Stomach (tissue), 9 donors: ENCODE measurements around the gene HSF4. TPM values are rescaled to one million over a fixed set of nuclear protein-coding genes. Genes with fewer than 3 reads are reported as not detected.

Experiments
- DNase-seq, 2 donors: peaks; one replicate each; pipeline versions ENCODE4 v3.0.0 to v3.0.0-alpha.2; 2013 to 2019
- H3K27ac ChIP-seq, 5 donors: fragments of 200-600 bp in 4 of 5; sonication (generic) in 4 of 5; one replicate each; pipeline ENCODE4 v1.5.1; 2013 to 2019; ENCODE audit warnings: mild to moderate bottlenecking in 1 of 5, moderate library complexity in 1 of 5
- H3K27me3 ChIP-seq, 3 donors: fragments of 200-600 bp; sonication (generic); one replicate each; pipeline ENCODE4 v1.5.1; 2017 to 2019; ENCODE audit warnings: mixed run types in 1 of 3
- H3K36me3 ChIP-seq, 4 donors: fragments of 200-600 bp; sonication (generic); 1 replicate in 3 of 4; 2 replicates in 1 of 4; pipeline ENCODE4 v1.5.1; 2016 to 2019
- H3K4me1 ChIP-seq, 4 donors: fragments of 200-600 bp; sonication (generic); one replicate each; pipeline ENCODE4 v1.5.1; 2016 to 2019
- H3K4me3 ChIP-seq, 4 donors: fragments of 200-600 bp; sonication (generic) in 3 of 4; one replicate each; pipeline ENCODE4 v1.5.1; 2016 to 2019; ENCODE audit warnings: mild to moderate bottlenecking in 1 of 4
- H3K9me3 ChIP-seq, 4 donors: fragments of 200-600 bp; sonication (generic); one replicate each; pipeline ENCODE4 v1.5.1; 2016 to 2019
- EP300 ChIP-seq: sonication (generic); formaldehyde crosslinking; IDR thresholded peaks from one replicate; pipeline ENCODE4 v1.6.1; 2017; ENCODE audit warnings: antibody characterized with exemption
- POLR2A ChIP-seq, 4 donors: fragments of 450-650 bp; IDR thresholded peaks; one replicate each; pipeline ENCODE4 v1.6.1; 2016; ENCODE audit warnings: antibody characterized with exemption in 4 of 4, control low read depth in 2 of 4, mild to moderate bottlenecking in 1 of 4, moderate library complexity in 1 of 4
- POLR2AphosphoS5 ChIP-seq, 3 donors: sonication (generic); formaldehyde crosslinking; IDR thresholded peaks; one replicate each; pipeline ENCODE4 v1.6.1; 2016; ENCODE audit warnings: antibody characterized with exemption in 3 of 3
- WGBS, 5 donors: extraction: QIAGEN DNeasy Blood & Tissue Kit in 3 of 5; methylation state at CpG; one replicate each; pipeline versions ENCODE4 v1.1.5 to v1.1.7; 2013 to 2018; 5-methylcytosine and 5-hydroxymethylcytosine counted together
- intact Hi-C: fragments of 100-400 bp; cut with DNase I; formaldehyde crosslinking; loops from one replicate; pipeline ENCODE4 v1.15.1; 2023; ENCODE audit warnings: low total_unique reads
- polyA plus RNA-seq, 3 donors: library from polyadenylated mRNA; stranded (reverse); fragments of 200-250 nt; gene quantifications; one replicate each; pipeline ENCODE4 v1.2.3, GENCODE V29; 2013
- total RNA-seq, 5 donors: library from RNA; depleted of rRNA; stranded (reverse); fragments of >200 nt; gene quantifications; one replicate each; pipeline versions ENCODE4 v1.1.0 to v1.2.3, GENCODE V29; 2014 to 2016
- TF ChIP-seq, protein P1 (sequence below), 7 experiments: fragments of 450-650 bp in 4 of 7; fragments of 200-600 bp in 3 of 7; sonication (generic) in 3 of 7; IDR thresholded peaks; one replicate each; pipeline ENCODE4 v1.5.1; 2016 to 2019; ENCODE audit warnings: antibody characterized with exemption in 7 of 7, control low read depth in 2 of 7, mild to moderate bottlenecking in 1 of 7
- donor health status: healthy with polysubstance abuse.
- donor health status: Bipolar disorder and iron deficiency.
- donor health status: healthy.

The HSF4 gene
- total and polyA plus RNA-seq, 8 donors: 9.5 to 630 (median 32.2) TPM

DNA sequence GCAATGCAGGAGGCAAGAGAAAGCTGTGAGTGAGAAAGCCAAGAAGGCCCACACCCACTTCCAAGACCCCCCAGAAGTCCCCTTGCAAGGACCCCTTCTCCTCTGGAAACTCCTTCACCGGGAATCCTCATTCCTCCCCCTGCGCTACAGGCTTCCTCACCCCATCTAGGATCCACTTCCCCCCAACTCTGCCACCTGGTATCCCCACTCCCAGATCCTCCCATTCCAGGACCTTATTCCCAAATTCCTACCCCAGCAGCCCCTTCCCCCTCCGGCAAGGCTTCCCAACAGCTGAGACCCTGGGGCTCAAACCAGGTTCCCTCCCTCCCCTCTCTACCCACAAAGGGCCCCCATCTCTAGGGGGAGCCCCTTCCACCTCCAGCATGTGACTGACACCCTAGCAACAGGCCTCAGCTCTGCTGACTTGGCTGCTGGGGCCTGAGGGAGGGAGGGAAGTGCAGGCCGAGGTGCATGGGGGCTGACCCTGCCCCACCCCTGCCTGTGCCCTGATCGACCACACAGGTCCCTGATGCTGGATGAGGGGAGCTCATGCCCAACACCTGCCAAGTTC, 2.1 kb downstream of the HSF4 start:
- DNase-seq: no peak
- TF ChIP-seq POLR2AphosphoS5 (IDR thresholded peaks at IDR 0.05) (no peak), EP300 (no peak), POLR2A (IDR thresholded peaks at IDR 0.05) (no peak)
- TF ChIP-seq, protein P1, sequence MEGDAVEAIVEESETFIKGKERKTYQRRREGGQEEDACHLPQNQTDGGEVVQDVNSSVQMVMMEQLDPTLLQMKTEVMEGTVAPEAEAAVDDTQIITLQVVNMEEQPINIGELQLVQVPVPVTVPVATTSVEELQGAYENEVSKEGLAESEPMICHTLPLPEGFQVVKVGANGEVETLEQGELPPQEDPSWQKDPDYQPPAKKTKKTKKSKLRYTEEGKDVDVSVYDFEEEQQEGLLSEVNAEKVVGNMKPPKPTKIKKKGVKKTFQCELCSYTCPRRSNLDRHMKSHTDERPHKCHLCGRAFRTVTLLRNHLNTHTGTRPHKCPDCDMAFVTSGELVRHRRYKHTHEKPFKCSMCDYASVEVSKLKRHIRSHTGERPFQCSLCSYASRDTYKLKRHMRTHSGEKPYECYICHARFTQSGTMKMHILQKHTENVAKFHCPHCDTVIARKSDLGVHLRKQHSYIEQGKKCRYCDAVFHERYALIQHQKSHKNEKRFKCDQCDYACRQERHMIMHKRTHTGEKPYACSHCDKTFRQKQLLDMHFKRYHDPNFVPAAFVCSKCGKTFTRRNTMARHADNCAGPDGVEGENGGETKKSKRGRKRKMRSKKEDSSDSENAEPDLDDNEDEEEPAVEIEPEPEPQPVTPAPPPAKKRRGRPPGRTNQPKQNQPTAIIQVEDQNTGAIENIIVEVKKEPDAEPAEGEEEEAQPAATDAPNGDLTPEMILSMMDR (IDR thresholded peaks at IDR 0.05): no peak
- H3K4me1 ChIP-seq: peaks cover 52 to 79% (median 72%) of the 10 kb centered on the region in 4 donors
- no peak overlapping the region for H3K27ac ChIP-seq
- H3K36me3 ChIP-seq: no peaks in the 10 kb centered on the region
- no peak overlapping the region for H3K4me3 ChIP-seq
- intact Hi-C loops: no loop called here
- WGBS, 5 donors: 76 to 88% (median 82%) methylated on average over 5 of the region's 5 CpGs
- no peaks in the 10 kb centered on the region for H3K9me3 ChIP-seq
- H3K27me3 ChIP-seq: peaks cover 0 to 82% (median 25%) of the 10 kb centered on the region in 3 donors

DNA sequence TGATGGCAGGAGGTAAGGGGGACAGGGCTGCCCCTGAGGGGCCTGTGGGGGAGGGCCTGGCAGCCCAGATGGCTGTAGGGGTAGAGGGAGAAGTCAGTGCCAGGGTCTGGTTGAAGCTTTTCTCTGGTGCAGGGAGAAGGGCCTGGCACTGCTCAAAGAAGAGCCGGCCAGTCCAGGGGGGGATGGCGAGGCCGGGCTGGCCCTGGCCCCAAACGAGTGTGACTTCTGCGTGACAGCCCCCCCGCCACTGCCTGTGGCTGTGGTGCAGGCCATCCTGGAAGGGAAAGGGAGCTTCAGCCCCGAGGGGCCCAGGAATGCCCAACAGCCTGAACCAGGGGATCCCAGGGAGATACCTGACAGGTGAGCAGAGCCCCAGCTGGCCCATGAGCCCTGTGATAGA, 3.0 kb downstream of the HSF4 start:
- Histone ChIP-seq H3K27ac (peak overlapping the region in 1 of 5 donors; percentile 14), H3K4me1 (peaks cover 49 to 71% (median 63%) of the 10 kb centered on the region in 4 donors), H3K27me3 (peaks cover 0 to 72% (median 25%) of the 10 kb centered on the region in 3 donors), H3K36me3 (no peaks in the 10 kb centered on the region), H3K4me3 (no peak overlapping the region), H3K9me3 (no peaks in the 10 kb centered on the region)
- no peak for DNase-seq
- TF ChIP-seq POLR2AphosphoS5 (IDR thresholded peaks at IDR 0.05): no peak
- no peak for TF ChIP-seq POLR2A (IDR thresholded peaks at IDR 0.05)
- TF ChIP-seq, protein P1 (IDR thresholded peaks at IDR 0.05): no peak
- WGBS, 5 donors: 83 to 95% (median 87%) methylated on average over 7 of the region's 7 CpGs
- intact Hi-C loops: no loop called here

DNA sequence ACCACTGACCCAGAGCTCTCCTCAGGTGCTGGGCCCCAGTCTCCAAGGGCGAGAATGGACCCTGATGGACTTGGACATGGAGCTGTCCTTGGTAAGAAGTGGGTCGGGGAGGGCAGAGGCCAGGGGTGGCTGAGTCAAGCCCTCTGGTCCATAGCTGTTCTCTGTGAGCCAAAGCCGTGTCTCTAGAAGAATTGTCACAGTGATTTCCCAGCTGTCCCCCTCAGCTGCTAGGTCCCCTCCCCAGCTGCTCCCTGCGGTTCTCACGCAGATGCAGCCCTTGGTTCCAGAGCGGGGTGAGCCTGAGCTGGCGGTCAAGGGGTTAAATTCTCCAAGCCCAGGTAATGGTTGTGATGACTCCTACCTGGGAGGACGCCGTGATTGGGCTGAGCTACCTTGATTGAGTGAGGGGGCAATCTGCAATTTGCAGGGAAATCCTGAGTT, 4.5 kb downstream of the HSF4 start:
- H3K27me3 ChIP-seq: peaks cover 0 to 62% (median 12%) of the 10 kb centered on the region in 3 donors

DNA sequence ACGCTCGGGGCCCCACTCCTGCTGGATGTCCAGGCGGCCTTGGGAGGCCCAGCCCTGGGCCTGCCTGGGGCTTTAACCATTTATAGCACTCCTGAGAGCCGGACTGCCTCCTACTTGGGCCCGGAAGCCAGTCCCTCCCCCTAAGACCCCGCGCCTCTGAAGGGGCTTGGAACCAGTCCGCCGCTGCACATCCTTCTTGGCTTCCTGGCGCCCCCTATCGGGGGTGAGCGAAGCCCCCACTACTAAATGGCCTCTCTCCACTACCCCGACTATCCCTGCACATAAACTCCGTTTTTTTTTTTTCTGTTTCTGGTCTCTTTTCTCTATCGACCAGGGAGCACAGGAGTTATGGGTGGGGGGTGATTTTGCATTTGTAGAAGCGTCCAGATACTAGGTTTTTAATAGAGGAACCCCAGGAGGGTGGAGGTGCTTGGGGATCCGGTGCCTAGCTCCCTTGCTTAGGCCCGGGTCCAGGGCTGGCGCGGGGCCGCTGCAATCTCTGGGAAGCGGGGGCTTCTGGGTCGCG, 5.2 kb downstream of the HSF4 start:
- Histone ChIP-seq H3K27me3 (peaks cover 0 to 62% (median 9%) of the 10 kb centered on the region in 3 donors), H3K4me1 (peaks cover 46 to 69% (median 60%) of the 10 kb centered on the region in 4 donors), H3K4me3 (peak overlapping the region; percentile 43 to 55 (median 49)), H3K9me3 (no peaks in the 10 kb centered on the region), H3K27ac (peak overlapping the region; percentile 47 to 91 (median 88)), H3K36me3 (no peaks in the 10 kb centered on the region)
- 10 to 19% (median 18%) methylated on average over 22 to 24 of the region's 24 CpGs for WGBS, 5 donors
- DNase-seq: peak in 1 of 2 donors; percentile 70
- TF ChIP-seq, protein P1 (IDR thresholded peaks at IDR 0.05): peak in 3 of 7 experiments; percentile 18 to 37 (median 30)
- TF ChIP-seq POLR2AphosphoS5 (IDR thresholded peaks at IDR 0.05) (no peak), POLR2A (IDR thresholded peaks at IDR 0.05) (no peak), EP300 (no peak)
- intact Hi-C loops: no loop called here

More for the DNA sequence above, 4.5 kb downstream of the HSF4 start:
- intact Hi-C loops: no loop called here
- no peaks in the 10 kb centered on the region for H3K9me3 ChIP-seq
- no peak for TF ChIP-seq EP300
- no peak for TF ChIP-seq POLR2AphosphoS5 (IDR thresholded peaks at IDR 0.05)
- TF ChIP-seq POLR2A (IDR thresholded peaks at IDR 0.05): no peak
- TF ChIP-seq, protein P1 (IDR thresholded peaks at IDR 0.05): no peak
- peak overlapping the region in 4 of 5 donors; percentile 86 to 91 (median 88) for H3K27ac ChIP-seq
- no peaks in the 10 kb centered on the region for H3K36me3 ChIP-seq
- H3K4me3 ChIP-seq: no peak overlapping the region
- no peak for DNase-seq
- 44 to 71% (median 69%) methylated on average over 4 to 9 of the region's 9 CpGs for WGBS, 5 donors
- H3K4me1 ChIP-seq: peaks cover 46 to 69% (median 60%) of the 10 kb centered on the region in 4 donors
